ENCODE measurements around the gene ZC3H13. TPM values are rescaled to one million over a fixed set of nuclear protein-coding genes. Genes with fewer than 3 reads are reported as not detected.

The ZC3H13 gene
- total and polyA plus RNA-seq, 3 donors from 2014 or later, result 10.2 to 43.7 (median 36.8) TPM

DNA sequence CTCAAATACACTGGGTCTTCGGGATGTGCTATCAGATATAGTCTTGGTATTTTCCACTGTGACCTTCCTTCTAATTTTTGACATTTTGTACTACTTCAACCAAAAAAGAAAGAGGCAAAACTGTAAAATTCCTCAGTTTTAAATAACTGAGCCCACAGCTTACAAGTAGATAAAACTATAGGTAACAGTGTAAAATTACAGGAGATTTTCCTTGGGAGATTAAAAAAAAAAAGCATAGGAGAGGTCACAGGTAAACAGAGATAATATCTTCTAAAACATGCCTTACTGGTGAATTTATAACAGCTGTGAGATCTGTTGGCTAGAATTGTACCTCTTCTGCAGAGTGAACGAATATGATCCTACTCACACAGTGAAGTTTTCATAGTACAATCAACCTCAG, 7.1 kb downstream of the ZC3H13 start:
- intact Hi-C loops (cut with DNase I; ENCODE audit: low total_unique reads), result no loop called here

GRCh38 chr13:46043647-46044046, 8.9 kb downstream of the ZC3H13 start:
- Histone ChIP-seq H3K4me1 (no peaks in the 10 kb centered on the region), H3K9me3 (no peaks in the 10 kb centered on the region), H3K27ac (no peak overlapping the region), H3K4me3 (no peak overlapping the region), H3K36me3 (ENCODE audit: low read depth, missing control alignments) (no peaks in the 10 kb centered on the region), H3K27me3 (no peaks in the 10 kb centered on the region)
- intact Hi-C loops (cut with DNase I; ENCODE audit: low total_unique reads), result no loop called here
- 95% methylated on average over 5 of the region's 5 CpGs for WGBS, 2 donors
- no peak for DNase-seq
- TF ChIP-seq, protein P1, sequence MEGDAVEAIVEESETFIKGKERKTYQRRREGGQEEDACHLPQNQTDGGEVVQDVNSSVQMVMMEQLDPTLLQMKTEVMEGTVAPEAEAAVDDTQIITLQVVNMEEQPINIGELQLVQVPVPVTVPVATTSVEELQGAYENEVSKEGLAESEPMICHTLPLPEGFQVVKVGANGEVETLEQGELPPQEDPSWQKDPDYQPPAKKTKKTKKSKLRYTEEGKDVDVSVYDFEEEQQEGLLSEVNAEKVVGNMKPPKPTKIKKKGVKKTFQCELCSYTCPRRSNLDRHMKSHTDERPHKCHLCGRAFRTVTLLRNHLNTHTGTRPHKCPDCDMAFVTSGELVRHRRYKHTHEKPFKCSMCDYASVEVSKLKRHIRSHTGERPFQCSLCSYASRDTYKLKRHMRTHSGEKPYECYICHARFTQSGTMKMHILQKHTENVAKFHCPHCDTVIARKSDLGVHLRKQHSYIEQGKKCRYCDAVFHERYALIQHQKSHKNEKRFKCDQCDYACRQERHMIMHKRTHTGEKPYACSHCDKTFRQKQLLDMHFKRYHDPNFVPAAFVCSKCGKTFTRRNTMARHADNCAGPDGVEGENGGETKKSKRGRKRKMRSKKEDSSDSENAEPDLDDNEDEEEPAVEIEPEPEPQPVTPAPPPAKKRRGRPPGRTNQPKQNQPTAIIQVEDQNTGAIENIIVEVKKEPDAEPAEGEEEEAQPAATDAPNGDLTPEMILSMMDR (IDR thresholded peaks at IDR 0.05), result no peak
- TF ChIP-seq POLR2A (IDR thresholded peaks at IDR 0.05), result no peak

More for the DNA sequence above, 7.1 kb downstream of the ZC3H13 start:
- Histone ChIP-seq H3K4me1 (peaks cover under 1% of the 10 kb centered on the region), H3K4me3 (no peak overlapping the region), H3K9me3 (no peaks in the 10 kb centered on the region), H3K27me3 (no peaks in the 10 kb centered on the region), H3K36me3 (ENCODE audit: low read depth, missing control alignments) (no peaks in the 10 kb centered on the region), H3K27ac (no peak overlapping the region)
- no peak for TF ChIP-seq POLR2A (IDR thresholded peaks at IDR 0.05)
- TF ChIP-seq, protein P1 (IDR thresholded peaks at IDR 0.05), result no peak
- WGBS, 2 donors, result 50 to 59% methylated on average over 2 of the region's 2 CpGs
- no peak for DNase-seq

DNA sequence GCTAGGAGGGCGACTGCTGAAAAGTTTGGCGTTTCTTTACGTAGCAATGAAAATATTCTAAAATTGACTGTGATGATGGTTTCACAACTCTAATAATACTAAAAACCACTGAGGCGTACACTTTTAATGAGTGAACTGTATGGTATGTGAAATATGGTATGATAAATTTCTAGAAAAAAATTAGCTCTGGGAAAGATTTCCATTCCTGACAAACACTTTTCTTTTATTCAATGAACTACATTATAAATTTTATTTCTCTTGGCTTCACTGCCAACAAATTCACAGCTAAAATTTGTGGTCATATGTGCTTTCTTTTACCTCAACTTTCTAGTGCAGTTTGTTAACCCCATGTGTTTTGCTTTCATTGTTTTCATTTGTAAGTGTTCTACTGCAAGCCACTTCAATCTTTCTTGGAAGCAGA, 11.1 kb downstream of the ZC3H13 start:
- 94 to 98% methylated on average over 4 of the region's 4 CpGs for WGBS, 2 donors
- no peak for DNase-seq

DNA sequence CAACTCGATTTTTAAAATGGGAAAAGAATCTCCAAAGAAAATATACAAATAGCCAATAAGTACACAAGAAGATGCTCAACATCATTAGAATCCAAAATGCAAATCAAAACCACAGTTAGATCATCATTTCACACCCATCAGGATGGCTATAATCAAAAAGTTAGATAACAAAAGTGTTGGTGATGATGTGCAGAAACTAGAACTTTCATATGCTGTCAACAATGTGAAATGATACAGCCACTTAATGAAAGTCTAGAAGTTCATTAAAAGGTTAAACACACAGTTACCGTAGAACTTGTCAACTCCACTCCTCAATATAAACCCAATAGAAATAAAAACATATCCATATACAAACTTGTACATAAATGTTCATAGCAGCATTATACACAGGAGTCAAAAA, 11.8 kb downstream of the ZC3H13 start:
- TF ChIP-seq, protein P1 (IDR thresholded peaks at IDR 0.05), result no peak
- TF ChIP-seq POLR2A (IDR thresholded peaks at IDR 0.05), result no peak

More for the DNA sequence above, 11.1 kb downstream of the ZC3H13 start:
- Histone ChIP-seq H3K4me1 (no peaks in the 10 kb centered on the region), H3K9me3 (no peaks in the 10 kb centered on the region), H3K36me3 (ENCODE audit: low read depth, missing control alignments) (no peaks in the 10 kb centered on the region), H3K27ac (no peak overlapping the region), H3K27me3 (no peaks in the 10 kb centered on the region), H3K4me3 (no peak overlapping the region)
- no peak for TF ChIP-seq POLR2A (IDR thresholded peaks at IDR 0.05)
- TF ChIP-seq, protein P1 (IDR thresholded peaks at IDR 0.05), result no peak
- intact Hi-C loops (cut with DNase I; ENCODE audit: low total_unique reads), result no loop called here

DNA sequence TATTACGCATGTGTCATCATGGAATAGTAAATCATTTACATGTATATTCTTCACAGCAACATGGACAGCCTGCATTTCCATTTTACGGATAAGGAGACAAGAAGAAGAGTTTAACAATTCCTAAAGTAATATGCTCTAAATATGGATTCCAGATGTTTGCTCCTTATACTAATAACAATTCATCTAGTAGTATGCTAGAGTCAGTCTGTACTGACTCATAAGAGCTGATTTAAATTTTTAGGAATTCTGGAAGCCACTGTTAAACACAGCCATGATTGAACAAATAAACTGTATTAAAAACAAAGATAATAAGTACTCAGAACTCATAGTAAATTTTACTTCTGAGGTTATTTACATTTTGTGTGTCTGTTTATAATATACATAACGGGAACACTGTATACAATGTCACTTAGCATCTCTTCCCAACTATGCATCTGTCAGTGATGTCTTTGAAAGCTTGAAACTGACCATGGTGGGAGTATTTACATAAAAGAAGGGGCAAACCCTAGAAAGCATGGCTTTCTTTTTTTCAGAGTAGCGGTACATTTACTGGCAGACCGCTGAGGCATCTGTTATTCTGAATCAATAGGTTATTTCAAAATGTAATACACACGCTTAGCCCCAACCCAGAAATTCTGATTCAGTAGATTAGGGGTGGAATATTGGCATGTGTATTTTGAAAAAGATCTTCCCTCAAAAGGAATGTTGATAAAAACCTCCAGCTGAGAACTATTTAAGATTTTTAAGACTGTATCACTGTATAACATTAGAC, 12.9 kb downstream of the ZC3H13 start:
- intact Hi-C loops (cut with DNase I; ENCODE audit: low total_unique reads), result no loop called here
- Histone ChIP-seq H3K27me3 (no peaks in the 10 kb centered on the region), H3K36me3 (ENCODE audit: low read depth, missing control alignments) (no peaks in the 10 kb centered on the region), H3K4me1 (no peaks in the 10 kb centered on the region), H3K4me3 (no peak overlapping the region), H3K9me3 (no peaks in the 10 kb centered on the region), H3K27ac (no peak overlapping the region)
- DNase-seq, result no peak
- TF ChIP-seq, protein P1 (IDR thresholded peaks at IDR 0.05), result no peak
- no peak for TF ChIP-seq POLR2A (IDR thresholded peaks at IDR 0.05)
- 94 to 97% methylated on average over 6 of the region's 6 CpGs for WGBS, 2 donors

More for the DNA sequence above, 11.8 kb downstream of the ZC3H13 start:
- Histone ChIP-seq H3K4me1 (no peaks in the 10 kb centered on the region), H3K27me3 (no peaks in the 10 kb centered on the region), H3K27ac (no peak overlapping the region), H3K36me3 (ENCODE audit: low read depth, missing control alignments) (no peaks in the 10 kb centered on the region), H3K9me3 (no peaks in the 10 kb centered on the region), H3K4me3 (no peak overlapping the region)
- no peak for DNase-seq
- intact Hi-C loops (cut with DNase I; ENCODE audit: low total_unique reads), result no loop called here
- WGBS, 2 donors, result 87 to 91% methylated on average over 2 of the region's 2 CpGs
